IPS-18c (cell line): ENCODE data around the gene TSPAN14.
A peak's percentile ranks its signal among the peaks of the same experiment; 100 is the strongest.

Experiments
- H3K4me3 ChIP-seq: 2 replicates; pipeline ENCODE4 v1.7.0; 2013; ENCODE audit warnings: low read depth, mild to moderate bottlenecking, low read length, moderate library complexity; ENCODE audit not compliant: insufficient read depth
- H3K9me3 ChIP-seq: one replicate; pipeline ENCODE4 v1.6.1; 2013; ENCODE audit warnings: mild to moderate bottlenecking, low read length, moderate library complexity; ENCODE audit not compliant: control insufficient read depth, insufficient read depth

The TSPAN14 gene

DNA sequence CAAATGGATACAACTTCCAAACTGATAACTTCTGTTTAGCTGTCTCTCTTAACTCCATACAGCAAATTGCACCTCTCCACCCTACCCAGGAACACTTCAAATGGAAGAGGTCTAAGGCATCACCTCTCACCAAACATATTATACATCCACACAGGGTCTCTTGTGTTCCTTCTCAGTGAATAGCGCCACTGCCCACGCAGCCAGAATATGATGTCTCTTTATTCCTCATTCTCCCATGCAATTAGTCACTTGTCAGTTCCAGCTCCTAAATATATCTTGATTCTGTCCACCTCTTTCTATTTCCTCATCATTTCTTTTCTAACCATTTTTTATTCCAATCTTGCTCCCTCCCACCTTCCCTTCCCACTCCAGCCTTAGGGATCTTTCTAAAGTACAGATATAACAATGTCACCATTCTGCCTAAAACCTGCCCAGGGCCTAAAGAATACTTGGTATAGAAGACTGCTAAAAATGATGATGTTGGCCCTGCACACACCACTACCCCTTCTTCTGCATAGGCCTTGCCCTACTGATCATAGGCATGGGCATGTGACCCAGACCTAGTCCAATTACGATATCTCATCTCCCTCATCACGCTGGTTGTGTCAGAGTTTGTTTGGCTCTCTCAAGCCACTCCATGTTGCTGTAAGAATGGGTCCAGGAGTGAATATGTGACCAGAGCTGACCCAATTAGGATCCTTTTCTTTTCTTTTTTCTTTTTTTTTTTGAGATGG lies 5.7 kb upstream of the TSPAN14 start:
- peaks cover 4% of the 10 kb centered on the region for H3K9me3 ChIP-seq
- no peak overlapping the region for H3K4me3 ChIP-seq

- no peak overlapping the region for H3K4me3 ChIP-seq
- peaks cover 4% of the 10 kb centered on the region for H3K9me3 ChIP-seq
Observed at GRCh38 chr10:80449520-80449919, 4.6 kb upstream of the TSPAN14 start.

DNA sequence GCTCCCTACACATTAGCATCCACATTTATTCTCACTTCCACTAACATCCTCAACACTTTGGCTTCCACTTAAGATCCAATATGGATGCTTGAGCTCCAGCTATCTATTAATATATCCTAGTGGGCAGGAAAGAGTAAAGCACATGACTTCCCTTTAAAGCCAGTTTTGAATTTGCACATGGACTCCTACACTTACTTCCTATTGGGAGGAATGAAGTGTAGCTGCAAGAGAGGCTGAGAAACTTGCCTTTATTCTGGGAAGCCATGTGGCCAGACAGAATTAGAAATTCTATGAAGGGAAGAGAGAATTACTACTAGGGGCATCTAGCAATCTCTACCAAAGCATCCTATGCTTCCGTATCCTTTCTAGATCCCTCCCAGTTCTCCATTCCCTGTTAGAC lies 3.0 kb upstream of the TSPAN14 start:
- H3K9me3 ChIP-seq = peaks cover 4% of the 10 kb centered on the region
- H3K4me3 ChIP-seq = no peak overlapping the region

- H3K4me3 ChIP-seq = no peak overlapping the region
Observed at GRCh38 chr10:80452069-80452468, 2.0 kb upstream of the TSPAN14 start.

DNA sequence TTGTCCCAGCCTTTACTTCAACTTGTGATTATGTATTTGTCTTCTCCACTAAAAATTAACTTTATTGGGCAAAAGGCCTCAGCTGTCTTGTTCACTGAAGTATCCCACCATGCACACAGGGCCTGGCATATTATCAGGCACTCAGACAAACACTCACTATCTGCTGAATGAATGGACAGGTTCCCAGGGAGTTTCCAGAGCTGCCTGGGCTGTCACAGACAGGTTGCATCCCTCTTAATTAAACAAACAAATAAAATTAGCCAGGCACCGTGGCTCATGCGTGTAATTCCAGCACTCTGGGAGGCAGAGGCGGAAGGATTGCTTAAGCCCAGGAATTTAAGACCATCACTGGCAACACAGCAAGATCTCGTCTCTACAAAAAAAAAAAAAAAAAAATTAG lies 1.5 kb upstream of the TSPAN14 start:
- Histone ChIP-seq H3K4me3 (no peak overlapping the region), H3K9me3 (peaks cover 4% of the 10 kb centered on the region)

More at GRCh38 chr10:80452069-80452468, 2.0 kb upstream of the TSPAN14 start:
- H3K9me3 ChIP-seq = peaks cover 4% of the 10 kb centered on the region

- H3K9me3 ChIP-seq = peaks cover 4% of the 10 kb centered on the region
- H3K4me3 ChIP-seq = peak overlapping the region; percentile 66
Observed at GRCh38 chr10:80453056-80453841, 861 bp upstream of the TSPAN14 start.

DNA sequence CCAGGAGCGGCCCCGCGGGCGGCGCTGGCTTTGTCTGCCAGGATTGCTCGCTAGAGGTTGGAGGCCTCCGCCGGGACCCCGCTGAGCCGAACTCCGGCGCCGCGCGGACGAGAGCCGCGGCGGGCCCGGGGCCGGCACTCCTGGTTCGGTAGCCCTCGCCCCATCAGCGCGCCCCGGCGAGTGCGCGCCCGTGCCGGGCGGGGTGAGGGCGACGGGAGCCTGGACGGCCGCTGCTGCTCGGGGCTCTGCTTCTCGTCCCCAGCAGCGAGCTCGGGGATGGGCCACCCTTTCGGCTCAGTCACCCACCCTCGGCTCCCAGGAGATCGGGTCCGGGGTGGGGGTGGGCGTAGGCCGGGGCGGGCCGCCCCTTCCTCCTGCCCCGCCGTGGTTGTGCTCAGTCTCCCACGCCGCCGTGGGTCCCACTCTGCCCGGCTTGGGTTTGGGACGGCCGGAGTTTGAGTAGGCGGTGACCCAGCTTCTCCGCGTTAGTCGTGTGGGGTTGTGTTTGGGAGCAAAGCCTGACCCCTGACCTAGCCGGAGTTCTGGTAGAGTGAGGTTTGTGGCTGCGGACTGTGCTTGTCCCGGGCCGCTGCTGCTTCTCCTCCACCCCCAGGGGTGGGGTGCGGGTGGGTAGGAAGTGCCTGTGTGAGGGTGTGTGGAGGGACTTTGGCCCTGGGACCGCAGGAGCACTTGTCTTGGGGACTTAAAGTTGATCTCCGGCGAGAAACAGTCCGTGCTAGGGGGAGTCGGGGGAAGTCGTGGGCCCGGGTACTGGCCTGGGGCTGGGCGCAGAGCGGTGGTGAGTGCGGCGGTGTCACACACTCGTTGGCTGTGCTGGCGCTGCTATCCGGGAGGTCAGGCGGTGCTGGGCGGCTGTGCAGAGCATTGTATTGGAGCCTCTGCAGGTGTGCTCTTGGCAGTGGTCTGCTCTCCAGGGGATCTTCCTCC lies 677 bp downstream of the TSPAN14 start:
- Histone ChIP-seq H3K9me3 (peaks cover 4% of the 10 kb centered on the region), H3K4me3 (peak overlapping the region; percentile 87)

DNA sequence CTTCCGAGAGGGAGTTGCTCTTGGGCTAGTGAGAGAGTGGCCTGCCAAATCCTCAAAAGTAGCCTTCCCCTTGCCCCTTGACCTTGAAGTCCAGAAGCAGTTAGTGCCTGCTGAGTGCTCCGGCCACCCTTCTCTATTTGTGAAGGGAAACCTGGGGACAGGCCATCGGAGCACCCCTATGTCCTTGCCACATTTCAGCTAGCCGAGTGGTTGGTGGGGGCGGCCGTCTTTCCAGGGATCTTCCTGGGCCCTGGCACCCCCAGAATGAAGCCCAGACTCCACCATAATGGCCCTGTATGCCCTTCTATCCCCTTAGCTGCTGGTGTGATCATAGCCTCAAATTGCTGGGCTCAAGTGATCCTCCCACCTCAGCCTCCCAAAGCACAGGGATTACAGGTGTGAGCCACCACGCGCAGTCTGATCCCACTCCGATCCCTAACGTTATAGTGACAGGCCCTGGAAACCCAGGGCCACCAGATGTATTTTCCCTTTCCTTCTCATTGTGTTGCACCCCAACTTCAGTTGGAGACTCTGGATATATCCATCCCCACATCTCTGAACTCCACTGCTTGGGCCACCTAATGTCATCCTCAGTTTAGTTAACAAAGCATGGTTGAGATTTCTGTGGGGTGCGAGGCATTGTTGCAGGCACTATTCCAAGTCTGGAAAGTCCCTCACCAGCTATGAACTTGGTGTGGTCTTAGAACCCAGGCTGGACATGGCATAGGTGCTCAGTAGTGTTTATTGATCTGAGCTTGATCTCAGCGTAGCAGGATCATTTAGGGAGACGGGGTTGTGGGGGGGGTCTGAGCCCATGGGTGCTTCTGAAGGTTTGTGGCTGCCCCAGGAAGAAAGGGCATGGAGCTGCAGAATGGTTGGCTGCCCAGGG lies 1.6 kb downstream of the TSPAN14 start:
- H3K9me3 ChIP-seq = peaks cover 4% of the 10 kb centered on the region
- H3K4me3 ChIP-seq = peak overlapping the region; percentile 87

- H3K4me3 ChIP-seq = no peak overlapping the region
- no peaks in the 10 kb centered on the region for H3K9me3 ChIP-seq
Observed at GRCh38 chr10:80457554-80458262, 3.6 kb downstream of the TSPAN14 start.

- no peak overlapping the region for H3K4me3 ChIP-seq
- H3K9me3 ChIP-seq = no peaks in the 10 kb centered on the region
Observed at GRCh38 chr10:80458263-80458625, 4.1 kb downstream of the TSPAN14 start.

DNA sequence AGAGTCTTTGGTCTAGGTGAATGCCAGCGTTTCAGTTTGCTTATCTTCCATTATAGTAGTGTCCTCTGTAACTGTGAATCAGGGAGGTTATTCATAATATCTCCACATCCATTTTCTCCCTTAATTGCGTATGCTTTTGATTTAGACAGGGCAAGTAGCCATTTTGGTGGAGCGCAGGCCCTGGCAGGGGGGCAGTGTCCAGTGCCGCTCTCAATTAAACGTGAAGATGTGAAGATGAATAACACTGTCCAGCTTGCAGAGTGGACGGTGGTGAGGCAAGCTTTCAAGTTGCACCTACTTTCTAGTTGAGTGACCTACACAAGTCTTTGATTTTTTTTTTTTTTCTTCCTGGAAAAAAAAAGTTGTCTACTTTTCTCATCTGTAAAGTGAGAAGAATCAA lies 4.5 kb downstream of the TSPAN14 start:
- no peaks in the 10 kb centered on the region for H3K9me3 ChIP-seq
- no peak overlapping the region for H3K4me3 ChIP-seq

- Histone ChIP-seq H3K4me3 (no peak overlapping the region), H3K9me3 (no peaks in the 10 kb centered on the region)
Observed at GRCh38 chr10:80459047-80459865, 5.1 kb downstream of the TSPAN14 start.

GRCh38 chr10:80460399-80461207 lies 6.5 kb downstream of the TSPAN14 start:
- peaks cover 2% of the 10 kb centered on the region for H3K9me3 ChIP-seq
- H3K4me3 ChIP-seq = no peak overlapping the region

GRCh38 chr10:80461208-80462183 lies 7.4 kb downstream of the TSPAN14 start:
- H3K4me3 ChIP-seq = no peak overlapping the region
- H3K9me3 ChIP-seq = peaks cover 2% of the 10 kb centered on the region
